Panc1 (cell line): ENCODE results near the gene PRM2. TPM values are rescaled to one million over a fixed set of nuclear protein-coding genes. Genes with fewer than 3 reads are reported as not detected.

Experiments used
- ATAC-seq: fragments of 200-7000 bp; cut with Tn5 transposase; 2 replicates; pipeline ENCODE4 v1.9.1; 2020; ENCODE audit warnings: mild to moderate bottlenecking, moderate library complexity
- BruUV-seq: library from RNA; stranded (reverse); fragments of 400-500 nt; replicated peaks from 2 replicates; lab custom pipeline; 2021; lab: Mats Ljungman, UMichigan
- CTCF ChIA-PET: fragments of 300-600 bp; sonication (Branson Sonifier 250); formaldehyde crosslinking; loops from one replicate; lab custom pipeline; 2022; ENCODE audit warnings: antibody characterized with exemption; lab: Charles Lee
- POLR2A ChIA-PET: fragments of 300-600 bp; sonication (Branson Sonifier 250); formaldehyde crosslinking; loops from one replicate; lab custom pipeline; 2022; ENCODE audit warnings: antibody characterized with exemption; lab: Charles Lee
- DNase-seq: peaks from one replicate; pipeline ENCODE4 v3.0.0-alpha.2; 2010; ENCODE audit warnings: low read depth, low spot score
- H3K27ac ChIP-seq: 2 replicates; pipeline ENCODE4 v1.5.1; 2011; ENCODE audit warnings: mild to moderate bottlenecking, low read length, inconsistent platforms
- H3K27me3 ChIP-seq: fragments of 200-500 bp; sonication (Bioruptor generic); 2 replicates; pipeline ENCODE4 v1.6.0; 2014; ENCODE audit warnings: low read length, inconsistent platforms; ENCODE audit not compliant: control insufficient read depth, insufficient read depth
- H3K36me3 ChIP-seq: fragments of 200-500 bp; sonication (Bioruptor generic); 2 replicates; pipeline ENCODE4 v1.5.1; 2014; ENCODE audit warnings: inconsistent platforms, mild to moderate bottlenecking, low read length, moderate library complexity; ENCODE audit not compliant: control insufficient read depth, insufficient read depth
- H3K4me1 ChIP-seq: 2 replicates; pipeline ENCODE4 v1.5.1; 2011; ENCODE audit warnings: inconsistent platforms, mild to moderate bottlenecking, low read length, moderate library complexity; ENCODE audit not compliant: control insufficient read depth, insufficient read depth
- H3K4me3 ChIP-seq, 2 experiments: 2 replicates each; pipeline ENCODE4 v1.5.1; 2011 to 2012; ENCODE audit warnings: low read depth in 2 of 2, low read length in 2 of 2, mild to moderate bottlenecking in 2 of 2, inconsistent platforms in 1 of 2, moderate library complexity in 1 of 2
- H3K9me3 ChIP-seq: fragments of 200-500 bp; sonication (Bioruptor generic); 2 replicates; pipeline ENCODE4 v1.5.1; 2014; ENCODE audit warnings: low read depth, mild to moderate bottlenecking, inconsistent platforms, low read length, moderate library complexity; ENCODE audit not compliant: control insufficient read depth, insufficient read depth
- POLR2AphosphoS5 ChIP-seq: IDR thresholded peaks from 2 replicates; pipeline ENCODE4 v1.6.1; 2012; ENCODE audit warnings: mild to moderate bottlenecking, low read depth, low read length, moderate library complexity
- SIN3A ChIP-seq: IDR thresholded peaks from 2 replicates; pipeline ENCODE4 v1.6.1; 2012; ENCODE audit warnings: low read depth, mild to moderate bottlenecking, low read length, moderate library complexity, borderline replicate concordance; ENCODE audit not compliant: insufficient read depth
- TCF7L2 ChIP-seq: IDR thresholded peaks from 2 replicates; pipeline ENCODE4 v1.6.1; 2011; ENCODE audit warnings: mild to moderate bottlenecking, low read depth, low read length, inconsistent platforms
- in situ Hi-C: cut with HindIII; loops from 2 replicates; pipeline ENCODE4 v1.10.0; 2016; ENCODE audit warnings: low sequenced_read_pairs, low pct_unique_long_range_greater_than_20kb
- intact Hi-C: fragments of 100-400 bp; cut with micrococcal nuclease; formaldehyde crosslinking; loops from one replicate; pipeline ENCODE4 v1.10.0; 2022; ENCODE audit not compliant: unreplicated experiment
- total RNA-seq: library from RNA; stranded (reverse); gene quantifications from one replicate; pipeline ENCODE4 v1.2.1, GENCODE V29; 2021; ENCODE audit not compliant: unreplicated experiment
- TF ChIP-seq, protein P1 (sequence below): fragments of 450-650 bp; IDR thresholded peaks from 2 replicates; pipeline ENCODE4 v1.5.1; 2017; ENCODE audit warnings: mild to moderate bottlenecking
- TF ChIP-seq, protein P2 (sequence below), 2 experiments: IDR thresholded peaks; 2 replicates each; pipeline ENCODE4 v1.6.1; 2011 to 2012; ENCODE audit warnings: low read depth in 2 of 2, control low read depth in 1 of 2, low read length in 1 of 2, mild to moderate bottlenecking in 1 of 2, moderate library complexity in 1 of 2; ENCODE audit not compliant: insufficient read depth in 1 of 2

PRM2 gene
- total RNA-seq, 1 experiment from 2014 or later, result not detected

GRCh38 chr16:11272921-11273720 is 3.2 kb downstream of the PRM2 start, which contains the start of gene PRM3:
Gene PRM3, minus strand, starts transcription at chr16:11273629. Its CDS starts 34 bp downstream, at chr16:11273595.
- in situ Hi-C loops, result no loop called here
- H3K27me3 ChIP-seq, result no peaks in the 10 kb centered on the region
- peaks cover 9% of the 10 kb centered on the region for H3K4me1 ChIP-seq
- ChIA-PET CTCF (interaction anchor here (1.5 kb wide), 1 partner anchor 24 kb away, joined by 4 read pairs; no protein-coding TSS in a partner anchor), POLR2A (no interaction called here)
- H3K4me3 ChIP-seq, result no peak within 1 kb of the TSS
- no peaks in the 10 kb centered on the region for H3K36me3 ChIP-seq
- BruUV-seq, result no TSS peak
- ATAC-seq, result no peak; the same call in 1 of the 2 replicates
- H3K27ac ChIP-seq, result no peak within 1 kb of the TSS; the same call in 1 of the 2 replicates
- no peaks in the 10 kb centered on the region for H3K9me3 ChIP-seq
- intact Hi-C loops, result no loop called here
- DNase-seq, result no peak
- TF ChIP-seq POLR2AphosphoS5, result no peak
- TF ChIP-seq TCF7L2, result no peak
- TF ChIP-seq SIN3A, result no peak
- TF ChIP-seq, protein P1, sequence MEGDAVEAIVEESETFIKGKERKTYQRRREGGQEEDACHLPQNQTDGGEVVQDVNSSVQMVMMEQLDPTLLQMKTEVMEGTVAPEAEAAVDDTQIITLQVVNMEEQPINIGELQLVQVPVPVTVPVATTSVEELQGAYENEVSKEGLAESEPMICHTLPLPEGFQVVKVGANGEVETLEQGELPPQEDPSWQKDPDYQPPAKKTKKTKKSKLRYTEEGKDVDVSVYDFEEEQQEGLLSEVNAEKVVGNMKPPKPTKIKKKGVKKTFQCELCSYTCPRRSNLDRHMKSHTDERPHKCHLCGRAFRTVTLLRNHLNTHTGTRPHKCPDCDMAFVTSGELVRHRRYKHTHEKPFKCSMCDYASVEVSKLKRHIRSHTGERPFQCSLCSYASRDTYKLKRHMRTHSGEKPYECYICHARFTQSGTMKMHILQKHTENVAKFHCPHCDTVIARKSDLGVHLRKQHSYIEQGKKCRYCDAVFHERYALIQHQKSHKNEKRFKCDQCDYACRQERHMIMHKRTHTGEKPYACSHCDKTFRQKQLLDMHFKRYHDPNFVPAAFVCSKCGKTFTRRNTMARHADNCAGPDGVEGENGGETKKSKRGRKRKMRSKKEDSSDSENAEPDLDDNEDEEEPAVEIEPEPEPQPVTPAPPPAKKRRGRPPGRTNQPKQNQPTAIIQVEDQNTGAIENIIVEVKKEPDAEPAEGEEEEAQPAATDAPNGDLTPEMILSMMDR, result no peak
- TF ChIP-seq, protein P2, sequence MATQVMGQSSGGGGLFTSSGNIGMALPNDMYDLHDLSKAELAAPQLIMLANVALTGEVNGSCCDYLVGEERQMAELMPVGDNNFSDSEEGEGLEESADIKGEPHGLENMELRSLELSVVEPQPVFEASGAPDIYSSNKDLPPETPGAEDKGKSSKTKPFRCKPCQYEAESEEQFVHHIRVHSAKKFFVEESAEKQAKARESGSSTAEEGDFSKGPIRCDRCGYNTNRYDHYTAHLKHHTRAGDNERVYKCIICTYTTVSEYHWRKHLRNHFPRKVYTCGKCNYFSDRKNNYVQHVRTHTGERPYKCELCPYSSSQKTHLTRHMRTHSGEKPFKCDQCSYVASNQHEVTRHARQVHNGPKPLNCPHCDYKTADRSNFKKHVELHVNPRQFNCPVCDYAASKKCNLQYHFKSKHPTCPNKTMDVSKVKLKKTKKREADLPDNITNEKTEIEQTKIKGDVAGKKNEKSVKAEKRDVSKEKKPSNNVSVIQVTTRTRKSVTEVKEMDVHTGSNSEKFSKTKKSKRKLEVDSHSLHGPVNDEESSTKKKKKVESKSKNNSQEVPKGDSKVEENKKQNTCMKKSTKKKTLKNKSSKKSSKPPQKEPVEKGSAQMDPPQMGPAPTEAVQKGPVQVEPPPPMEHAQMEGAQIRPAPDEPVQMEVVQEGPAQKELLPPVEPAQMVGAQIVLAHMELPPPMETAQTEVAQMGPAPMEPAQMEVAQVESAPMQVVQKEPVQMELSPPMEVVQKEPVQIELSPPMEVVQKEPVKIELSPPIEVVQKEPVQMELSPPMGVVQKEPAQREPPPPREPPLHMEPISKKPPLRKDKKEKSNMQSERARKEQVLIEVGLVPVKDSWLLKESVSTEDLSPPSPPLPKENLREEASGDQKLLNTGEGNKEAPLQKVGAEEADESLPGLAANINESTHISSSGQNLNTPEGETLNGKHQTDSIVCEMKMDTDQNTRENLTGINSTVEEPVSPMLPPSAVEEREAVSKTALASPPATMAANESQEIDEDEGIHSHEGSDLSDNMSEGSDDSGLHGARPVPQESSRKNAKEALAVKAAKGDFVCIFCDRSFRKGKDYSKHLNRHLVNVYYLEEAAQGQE (IDR thresholded peaks at IDR 0.05; ENCODE audit: insufficient read depth in 1 of 2, low read depth in 2 of 2, low read length in 1 of 2), result no peak

DNA sequence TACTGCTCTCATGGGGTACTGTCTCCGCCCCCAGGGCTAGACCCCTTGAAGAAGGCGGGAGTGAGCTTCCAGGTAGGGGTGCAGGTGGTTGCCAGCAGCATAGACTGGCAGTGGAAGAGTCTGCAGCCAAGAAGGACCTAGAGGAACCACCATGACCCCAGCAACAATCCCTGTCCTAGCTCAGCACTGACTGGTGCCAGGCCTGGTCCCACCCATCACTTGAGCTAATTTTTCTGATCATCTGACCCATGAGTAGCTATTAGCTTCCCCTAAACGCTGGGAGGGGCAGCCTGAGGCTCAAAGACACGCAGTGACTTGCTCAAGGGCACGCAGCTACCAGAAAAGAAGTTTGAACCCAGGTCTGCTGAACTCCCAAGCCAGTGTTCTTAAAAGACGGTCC is 3.8 kb downstream of the PRM2 start:
- Histone ChIP-seq H3K27me3 (no peaks in the 10 kb centered on the region), H3K4me1 (peaks cover 9% of the 10 kb centered on the region), H3K9me3 (no peaks in the 10 kb centered on the region), H3K36me3 (no peaks in the 10 kb centered on the region), H3K27ac (no peak overlapping the region), H3K4me3 (no peak overlapping the region)
- DNase-seq (no peak), ATAC-seq (0 out of 2 replicates have a peak, but pooled peaks have one; percentile 13)
- TF ChIP-seq, protein P2 (IDR thresholded peaks at IDR 0.05; ENCODE audit: insufficient read depth in 1 of 2, low read depth in 2 of 2, low read length in 1 of 2), result no peak
- in situ Hi-C loops, result no loop called here
- POLR2A ChIA-PET, result no interaction called here
- intact Hi-C loops, result no loop called here
- CTCF ChIA-PET, result no interaction called here
- BruUV-seq, result no TSS peak
